GM18867 (cell line): ENCODE measurements around the gene SOX15.

Source experiments
- ATAC-seq: cut with Tn5 transposase; IDR thresholded peaks from one replicate; pipeline ENCODE4 v1.9.1; 2021; ENCODE audit warnings: mild to moderate bottlenecking, moderate library complexity; ENCODE audit not compliant: unreplicated experiment

Gene SOX15

DNA sequence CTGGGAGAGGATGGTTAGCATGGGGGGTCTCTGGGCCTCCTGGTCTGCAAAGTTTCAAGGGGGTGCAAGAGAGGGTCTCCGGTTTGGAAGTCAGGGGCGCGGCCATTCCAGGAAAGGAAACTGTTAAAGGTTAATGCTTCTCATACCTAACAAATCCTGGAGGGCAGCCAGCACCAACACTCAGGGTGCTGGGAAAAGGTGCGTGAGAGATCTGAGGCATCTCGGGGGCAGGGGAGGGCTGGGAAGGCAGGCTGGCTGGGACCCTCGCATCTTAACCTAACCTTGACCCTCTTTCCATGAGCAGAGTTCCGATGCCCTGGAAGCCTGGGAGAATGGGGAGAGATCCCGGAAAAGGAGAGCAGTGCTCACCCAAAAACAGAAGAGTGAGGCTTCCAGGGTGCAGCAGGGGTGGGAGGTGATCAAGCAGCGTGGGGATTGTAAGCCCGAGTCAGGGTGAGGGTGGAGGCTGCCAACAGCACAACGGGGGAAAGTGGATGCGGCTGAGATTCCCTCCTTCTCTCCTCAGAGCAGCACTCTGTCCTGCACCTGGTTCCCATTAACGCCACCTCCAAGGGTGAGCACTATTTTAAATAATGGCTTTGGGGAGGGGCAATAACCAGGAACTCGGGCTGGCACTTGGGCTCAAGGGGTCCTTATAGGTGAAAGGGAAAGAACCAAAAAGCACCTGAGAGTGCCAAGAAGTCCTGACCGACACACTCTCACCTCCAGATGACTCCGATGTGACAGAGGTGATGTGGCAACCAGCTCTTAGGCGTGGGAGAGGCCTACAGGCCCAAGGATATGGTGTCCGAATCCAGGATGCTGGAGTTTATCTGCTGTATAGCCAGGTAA is 30.3 kb downstream of the SOX15 start:
- ATAC-seq: no peak

DNA sequence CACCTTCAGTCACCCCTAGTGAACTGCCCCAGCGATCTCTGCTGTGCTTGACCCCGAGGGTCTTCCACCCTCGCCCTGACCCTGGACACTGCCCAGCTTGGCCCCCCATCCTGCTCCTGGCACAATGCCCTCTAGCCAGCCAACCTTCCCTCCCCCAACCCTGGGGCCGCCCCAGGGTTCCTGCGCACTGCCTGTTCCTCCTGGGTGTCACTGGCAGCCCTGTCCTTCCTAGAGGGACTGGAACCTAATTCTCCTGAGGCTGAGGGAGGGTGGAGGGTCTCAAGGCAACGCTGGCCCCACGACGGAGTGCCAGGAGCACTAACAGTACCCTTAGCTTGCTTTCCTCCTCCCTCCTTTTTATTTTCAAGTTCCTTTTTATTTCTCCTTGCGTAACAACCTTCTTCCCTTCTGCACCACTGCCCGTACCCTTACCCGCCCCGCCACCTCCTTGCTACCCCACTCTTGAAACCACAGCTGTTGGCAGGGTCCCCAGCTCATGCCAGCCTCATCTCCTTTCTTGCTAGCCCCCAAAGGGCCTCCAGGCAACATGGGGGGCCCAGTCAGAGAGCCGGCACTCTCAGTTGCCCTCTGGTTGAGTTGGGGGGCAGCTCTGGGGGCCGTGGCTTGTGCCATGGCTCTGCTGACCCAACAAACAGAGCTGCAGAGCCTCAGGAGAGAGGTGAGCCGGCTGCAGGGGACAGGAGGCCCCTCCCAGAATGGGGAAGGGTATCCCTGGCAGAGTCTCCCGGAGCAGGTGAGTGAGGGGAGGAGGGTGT is 31.2 kb downstream of the SOX15 start, which contains the start of gene TNFSF13:
TSS of gene TNFSF13 (plus strand) at position 207 of the 776 bp plus-strand sequence. CDS start at position 497, 290 bp downstream.
- ATAC-seq: no peak

DNA sequence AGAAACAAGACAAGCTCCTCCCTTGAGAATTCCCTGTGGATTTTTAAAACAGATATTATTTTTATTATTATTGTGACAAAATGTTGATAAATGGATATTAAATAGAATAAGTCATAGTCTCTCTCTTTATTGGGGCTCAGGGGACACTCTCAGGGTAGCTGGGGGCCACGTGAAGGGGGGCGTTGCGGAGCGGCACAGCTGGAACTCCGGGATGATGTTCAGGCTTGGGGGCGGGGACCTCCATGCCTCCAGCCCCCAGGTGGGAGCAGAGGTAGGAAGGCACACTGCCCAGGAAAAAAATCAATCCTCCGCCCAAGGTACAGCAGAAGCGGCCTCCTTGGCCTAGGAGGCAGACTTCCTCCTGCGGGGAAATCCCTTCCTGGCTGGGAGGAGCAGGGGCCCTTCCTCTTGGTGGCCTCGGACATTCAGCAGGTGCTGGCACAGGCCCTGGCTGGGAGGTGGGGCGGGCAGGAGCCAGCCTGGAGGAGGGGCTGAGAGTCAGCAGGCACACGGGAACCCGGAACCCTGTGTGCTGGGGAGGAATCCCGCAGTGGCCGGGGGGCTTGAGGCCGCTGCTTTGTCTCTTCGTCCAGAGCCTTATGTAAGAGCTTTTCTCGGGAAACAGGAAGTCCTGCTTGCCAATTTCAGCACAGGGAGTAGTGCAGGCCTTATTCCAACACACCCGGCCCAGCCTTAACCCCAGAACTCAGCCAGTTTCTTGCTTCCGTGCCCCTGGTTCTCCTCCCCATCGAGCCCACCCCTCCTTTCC is 31.9 kb downstream of the SOX15 start:
- ATAC-seq: no peak

DNA sequence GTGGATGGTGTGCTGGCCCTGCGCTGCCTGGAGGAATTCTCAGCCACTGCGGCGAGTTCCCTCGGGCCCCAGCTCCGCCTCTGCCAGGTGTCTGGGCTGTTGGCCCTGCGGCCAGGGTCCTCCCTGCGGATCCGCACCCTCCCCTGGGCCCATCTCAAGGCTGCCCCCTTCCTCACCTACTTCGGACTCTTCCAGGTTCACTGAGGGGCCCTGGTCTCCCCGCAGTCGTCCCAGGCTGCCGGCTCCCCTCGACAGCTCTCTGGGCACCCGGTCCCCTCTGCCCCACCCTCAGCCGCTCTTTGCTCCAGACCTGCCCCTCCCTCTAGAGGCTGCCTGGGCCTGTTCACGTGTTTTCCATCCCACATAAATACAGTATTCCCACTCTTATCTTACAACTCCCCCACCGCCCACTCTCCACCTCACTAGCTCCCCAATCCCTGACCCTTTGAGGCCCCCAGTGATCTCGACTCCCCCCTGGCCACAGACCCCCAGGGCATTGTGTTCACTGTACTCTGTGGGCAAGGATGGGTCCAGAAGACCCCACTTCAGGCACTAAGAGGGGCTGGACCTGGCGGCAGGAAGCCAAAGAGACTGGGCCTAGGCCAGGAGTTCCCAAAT is 32.6 kb downstream of the SOX15 start:
- ATAC-seq: no peak

DNA sequence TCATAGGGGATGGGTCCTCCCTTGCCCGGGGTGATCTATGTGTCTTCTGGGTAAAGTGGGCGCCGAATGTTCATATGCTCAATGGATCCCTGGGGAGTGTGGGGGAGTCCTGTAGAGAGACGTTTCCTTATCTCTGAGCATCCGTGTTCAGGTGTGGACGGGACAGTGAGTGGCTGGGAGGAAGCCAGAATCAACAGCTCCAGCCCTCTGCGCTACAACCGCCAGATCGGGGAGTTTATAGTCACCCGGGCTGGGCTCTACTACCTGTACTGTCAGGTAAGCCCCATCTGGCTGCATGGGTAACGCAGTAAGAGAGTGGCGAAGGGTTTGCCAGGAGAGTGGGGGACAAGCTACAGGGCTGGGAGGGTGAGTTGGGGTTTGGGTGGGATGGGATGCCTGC is 33.3 kb downstream of the SOX15 start:
- ATAC-seq: no peak

DNA sequence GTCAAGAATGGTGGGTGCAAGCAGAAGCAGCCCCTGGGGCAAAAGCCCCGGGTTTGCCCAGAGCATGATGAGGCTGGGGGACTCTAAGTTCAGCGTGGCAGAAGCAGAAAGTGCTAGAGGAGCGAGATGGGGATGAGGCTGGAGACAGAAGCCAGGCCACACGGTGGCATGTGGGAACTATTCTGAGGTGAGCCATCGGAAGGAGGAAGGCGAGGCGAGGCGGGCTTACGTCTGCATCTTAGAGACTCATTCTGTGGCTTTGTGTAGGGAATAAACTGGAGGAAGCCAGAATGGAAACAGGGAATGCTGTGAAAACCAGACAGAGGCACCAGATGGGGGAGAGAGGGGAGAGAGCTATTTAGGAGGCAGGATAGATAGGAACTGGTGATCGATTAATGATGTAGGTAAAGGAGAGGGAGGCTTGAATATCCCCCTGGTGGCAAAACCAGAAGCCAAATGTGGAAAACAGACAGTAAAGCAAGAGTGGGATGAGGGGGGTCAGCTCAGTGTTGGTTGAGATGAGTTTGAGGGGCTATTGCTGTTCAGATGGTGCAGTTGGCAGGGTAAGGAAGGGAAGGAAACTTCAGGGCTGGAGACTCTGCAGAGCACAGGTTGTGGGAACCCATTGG is 34.5 kb downstream of the SOX15 start:
- no peak for ATAC-seq

DNA sequence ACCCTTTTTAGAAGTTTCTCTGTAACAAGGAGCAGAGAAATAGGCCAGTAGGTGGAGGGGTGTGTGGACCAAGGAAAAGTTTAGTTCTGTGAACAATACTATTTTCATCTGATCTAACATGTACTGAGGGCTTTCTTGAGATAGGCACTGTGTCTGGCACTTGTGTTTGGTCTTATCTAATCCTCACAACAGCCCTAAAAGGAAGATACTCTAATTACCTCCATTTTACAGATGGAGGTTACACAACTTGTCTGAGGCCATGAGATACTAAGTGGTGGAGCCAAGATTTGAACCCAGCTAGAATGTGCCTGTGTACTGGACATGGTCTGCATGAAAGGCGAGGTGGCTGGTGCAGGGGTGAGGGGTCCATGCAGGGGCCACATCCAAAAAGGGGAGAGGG is 36.5 kb downstream of the SOX15 start:
- no peak for ATAC-seq

DNA sequence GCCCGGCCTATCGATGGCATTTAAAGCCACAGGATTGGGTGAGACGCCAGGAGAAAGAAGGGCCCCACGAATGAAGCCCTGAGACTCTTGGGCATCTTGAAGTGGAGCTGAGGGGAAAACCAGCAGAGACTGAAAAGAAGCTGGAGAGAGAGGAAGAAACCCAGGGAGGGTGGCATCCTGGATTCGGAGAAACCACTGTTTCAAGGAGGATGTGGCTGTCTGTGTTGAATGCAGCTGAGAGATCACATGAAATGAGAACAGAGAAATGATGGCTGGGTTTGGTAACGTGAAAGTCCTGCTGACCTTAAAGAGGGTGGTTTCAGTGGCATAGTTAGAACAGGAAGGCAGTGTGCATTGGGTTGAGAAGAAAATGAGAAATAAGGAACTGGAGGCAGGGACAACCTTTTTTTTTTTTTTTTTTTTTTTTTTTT is 37.3 kb downstream of the SOX15 start:
- ATAC-seq: peak; percentile 66

DNA sequence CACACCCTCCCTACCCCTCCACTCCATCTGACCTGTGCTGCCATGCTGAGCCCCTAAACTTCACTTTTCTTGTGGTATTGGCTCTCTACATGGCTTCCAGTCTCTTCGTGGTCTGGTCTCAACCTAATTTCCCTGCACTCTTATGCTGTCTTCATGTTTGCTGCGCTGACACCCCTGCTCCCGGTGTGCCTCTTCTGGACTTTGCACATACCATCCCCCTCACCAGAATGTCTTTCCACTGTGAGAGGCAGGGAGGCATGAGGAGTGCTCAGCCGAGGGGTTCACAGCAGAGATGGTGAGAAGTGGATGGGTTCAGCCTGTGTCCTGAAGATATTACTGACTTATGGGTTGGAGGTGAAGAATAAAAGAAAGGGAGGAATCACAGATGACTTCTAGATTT is 38.5 kb downstream of the SOX15 start:
- no peak for ATAC-seq

DNA sequence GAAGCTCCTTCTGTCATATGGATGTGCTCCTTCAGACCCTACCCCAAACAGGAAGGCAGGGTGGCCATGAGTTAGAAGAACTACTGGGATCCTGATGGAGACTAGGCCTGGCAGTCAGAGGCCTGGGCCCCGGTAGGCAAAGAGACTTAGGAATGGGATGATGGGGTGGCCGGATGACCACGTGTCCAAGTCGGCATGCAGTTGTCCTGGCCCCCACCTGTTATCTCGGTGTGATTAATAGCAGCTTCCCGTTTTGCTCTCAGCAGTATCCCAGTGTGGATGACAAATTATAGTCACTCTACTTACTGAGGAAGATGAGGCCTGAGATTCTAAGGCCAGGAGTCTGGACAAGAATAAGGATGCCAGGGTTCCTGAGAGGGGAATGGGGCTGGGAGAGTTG is 39.5 kb downstream of the SOX15 start:
- ATAC-seq: no peak

DNA sequence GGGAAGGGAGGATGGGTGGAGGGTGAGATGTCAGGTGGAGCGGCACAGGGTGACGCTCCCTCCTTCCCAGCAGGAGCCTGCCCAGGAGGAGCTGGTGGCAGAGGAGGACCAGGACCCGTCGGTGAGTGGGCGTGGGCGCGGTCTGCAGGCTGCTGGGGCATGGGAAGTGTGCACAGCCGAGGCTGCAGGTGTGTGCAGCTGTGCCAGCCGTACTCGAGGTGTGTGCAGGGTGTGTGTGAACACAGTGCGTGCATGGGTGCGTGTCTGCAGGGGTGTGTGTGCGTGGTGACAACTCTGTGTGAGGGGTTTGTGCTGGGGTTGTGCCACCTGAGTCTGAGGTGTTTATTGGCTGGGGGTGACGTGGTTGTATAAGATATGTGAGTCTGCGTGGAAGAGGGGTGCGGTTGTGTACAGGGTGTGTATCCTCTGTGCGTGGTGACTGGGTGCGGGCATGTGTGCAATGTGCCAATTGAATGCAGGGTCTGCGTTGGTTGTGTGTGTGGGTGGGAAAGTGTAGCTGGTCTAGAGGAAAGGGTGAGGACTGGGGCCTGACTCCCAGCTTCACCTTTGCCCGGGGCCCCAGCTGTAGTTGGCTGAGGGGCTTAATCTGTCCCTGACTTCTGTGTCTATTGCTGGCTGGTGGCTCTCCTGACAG is 40.4 kb downstream of the SOX15 start:
- no peak for ATAC-seq

DNA sequence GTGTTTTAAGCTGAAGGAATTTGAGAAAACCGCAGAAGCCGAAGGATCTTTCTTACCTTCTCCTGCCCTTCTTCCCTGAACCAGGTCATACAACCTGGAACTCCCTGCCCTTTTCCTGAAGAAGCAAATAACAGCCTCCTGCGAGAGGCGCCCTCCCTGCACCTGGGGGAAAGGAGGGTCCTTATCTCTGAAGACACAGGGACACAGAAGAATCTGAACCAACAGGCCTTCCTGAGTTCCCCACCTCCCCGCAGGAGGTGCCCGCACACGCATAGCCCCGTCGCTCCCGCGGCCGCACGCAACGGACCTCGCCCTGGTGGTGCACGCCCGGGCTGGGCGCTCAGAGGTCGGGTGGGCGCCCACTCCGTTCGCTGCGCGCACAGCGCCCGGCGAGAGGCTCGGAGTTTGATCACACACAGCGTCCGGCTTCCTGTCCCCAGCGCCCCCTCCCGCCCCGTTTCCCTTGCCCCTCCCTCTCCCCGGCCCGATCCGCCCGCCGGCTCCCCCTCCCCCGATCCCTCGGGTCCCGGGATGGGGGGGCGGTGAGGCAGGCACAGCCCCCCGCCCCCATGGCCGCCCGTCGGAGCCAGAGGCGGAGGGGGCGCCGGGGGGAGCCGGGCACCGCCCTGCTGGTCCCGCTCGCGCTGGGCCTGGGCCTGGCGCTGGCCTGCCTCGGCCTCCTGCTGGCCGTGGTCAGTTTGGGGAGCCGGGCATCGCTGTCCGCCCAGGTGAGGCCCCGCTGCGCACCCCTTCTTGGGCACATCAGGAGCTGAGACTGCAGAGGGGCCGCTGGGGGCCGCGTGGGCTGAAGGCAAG is 41.1 kb downstream of the SOX15 start, which contains the start of gene TNFSF12:
TSS of gene TNFSF12 (plus strand) at position 474 of the 816 bp plus-strand sequence. CDS start at position 570, 96 bp downstream.
- ATAC-seq: no peak

DNA sequence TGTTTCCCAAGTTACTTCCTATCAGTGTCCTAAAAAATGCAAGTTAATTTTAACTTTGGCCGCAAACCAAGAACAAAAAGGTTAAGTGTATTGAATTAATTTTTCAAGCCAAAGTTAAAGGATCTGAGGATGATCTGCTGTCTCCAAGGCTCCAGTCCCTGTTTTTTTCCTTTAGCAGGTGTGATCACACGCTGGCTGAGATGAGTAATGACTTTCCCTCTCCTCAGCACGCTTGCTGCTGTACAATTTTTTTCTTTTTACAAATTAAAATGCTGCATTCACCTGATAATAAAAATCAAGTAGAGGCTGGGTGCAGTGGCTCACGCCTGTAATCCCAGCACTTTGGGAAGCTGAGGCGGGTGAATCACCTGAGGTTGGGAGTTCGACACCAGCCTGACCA is 45.0 kb downstream of the SOX15 start:
- ATAC-seq: no peak

DNA sequence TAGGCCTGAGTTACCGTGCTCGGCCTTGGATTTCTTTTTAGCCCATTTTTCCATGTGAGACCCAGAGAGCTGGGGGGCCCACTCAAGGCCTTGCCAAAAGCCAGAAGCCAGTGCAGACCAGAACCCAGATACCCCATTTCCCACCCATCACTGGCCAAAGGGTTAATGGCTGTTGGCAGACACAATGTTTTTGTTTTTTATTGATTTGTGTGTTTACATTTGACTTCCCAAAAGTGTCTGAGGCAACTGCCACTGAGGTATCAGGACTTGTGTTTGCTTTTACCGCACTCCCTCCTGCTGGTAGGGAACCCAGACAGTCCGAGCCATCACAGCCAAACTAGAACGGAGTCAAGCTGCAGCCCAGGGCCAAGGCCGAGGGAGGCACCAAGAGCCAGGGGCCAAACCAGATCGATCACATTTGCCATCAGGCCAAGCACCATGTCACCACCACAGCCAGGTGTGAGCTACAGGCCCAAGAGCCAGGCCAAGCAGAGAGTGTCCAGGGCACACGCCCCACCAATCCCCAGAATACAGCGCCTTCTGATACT is 48.7 kb downstream of the SOX15 start:
- ATAC-seq: no peak

DNA sequence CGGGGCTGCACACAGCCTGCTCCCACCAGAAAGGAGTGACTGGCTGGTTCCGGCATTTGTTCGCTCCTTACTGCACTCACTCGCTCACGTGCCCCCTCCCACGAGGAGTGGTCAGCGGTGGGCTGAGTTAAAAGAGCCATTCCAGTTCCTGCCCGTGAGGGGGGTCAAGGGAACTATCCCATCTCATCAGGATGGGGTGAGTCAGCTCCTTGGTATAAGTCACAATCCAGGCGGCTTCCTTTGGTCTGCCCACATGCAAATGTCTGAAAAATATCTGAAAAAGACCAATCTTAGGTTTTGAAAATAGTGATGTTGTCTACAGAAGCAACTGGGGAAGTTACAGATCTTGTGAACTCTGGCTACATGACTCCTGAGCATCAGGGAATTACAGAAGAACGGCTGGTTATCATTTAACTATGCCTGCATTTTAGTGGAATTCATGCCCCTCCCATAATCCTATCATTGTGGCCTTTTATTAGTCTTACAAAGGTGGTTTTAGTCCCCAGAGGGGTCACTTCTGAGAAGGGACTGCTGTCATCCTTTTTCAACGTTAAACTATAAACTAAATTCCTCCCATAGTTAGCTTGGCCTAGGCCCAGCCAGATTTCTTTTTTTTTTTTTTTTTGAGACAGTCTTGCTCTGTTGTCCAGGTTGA is 50.9 kb downstream of the SOX15 start:
- ATAC-seq: no peak
